Caco-2 (cell line): ENCODE measurements around the gene TOM1. TPM values are rescaled to one million over a fixed set of nuclear protein-coding genes. Genes with fewer than 3 reads are reported as not detected.

Experiments
- BruUV-seq: library from RNA; stranded (reverse); fragments of 400-500 nt; replicated peaks from 2 replicates; lab custom pipeline; 2021; lab: Mats Ljungman, UMichigan
- CTCF ChIA-PET: fragments of 300-600 bp; sonication (Branson Sonifier 250); formaldehyde crosslinking; loops from one replicate; lab custom pipeline; 2022; ENCODE audit warnings: antibody characterized with exemption; lab: Charles Lee
- POLR2A ChIA-PET: fragments of 300-600 bp; sonication (Branson Sonifier 250); formaldehyde crosslinking; loops from one replicate; lab custom pipeline; 2022; ENCODE audit warnings: antibody characterized with exemption; lab: Charles Lee
- DNase-seq, 2 experiments: peaks; one replicate each; pipeline versions ENCODE4 v3.0.0 to v3.0.0-alpha.2; 2020 to 2022
- H3K27me3 ChIP-seq: replicated peaks from 2 replicates; pipeline ENCODE4 v1.6.0; 2011; ENCODE audit warnings: low read length; ENCODE audit not compliant: control insufficient read depth, insufficient read depth
- H3K36me3 ChIP-seq: 2 replicates; pipeline ENCODE4 v1.5.1; 2011; ENCODE audit warnings: low read length; ENCODE audit not compliant: control insufficient read depth, insufficient read depth
- H3K4me1 ChIP-seq: fragments of 250-450 bp; sonication (Bioruptor Pico); 2 replicates; pipeline ENCODE4 v1.5.1; 2020; ENCODE audit warnings: mild to moderate bottlenecking
- H3K4me3 ChIP-seq: 2 replicates; pipeline ENCODE4 v1.5.1; 2011; ENCODE audit warnings: low read depth, mild to moderate bottlenecking, control low read depth, low read length
- H3K9me3 ChIP-seq: fragments of 250-450 bp; sonication (Bioruptor Pico); 2 replicates; pipeline ENCODE4 v1.5.1; 2020; ENCODE audit warnings: mild to moderate bottlenecking, moderate library complexity
- H3K27ac Mint-ChIP-seq: one replicate; pipeline ENCODE4 v1.8.0; 2022; ENCODE audit warnings: mixed read lengths; ENCODE audit not compliant: unreplicated experiment
- H3K27me3 Mint-ChIP-seq: one replicate; pipeline ENCODE4 v1.8.0; 2022; ENCODE audit warnings: mixed read lengths; ENCODE audit not compliant: insufficient read depth, unreplicated experiment
- H3K36me3 Mint-ChIP-seq: one replicate; pipeline ENCODE4 v1.8.0; 2022; ENCODE audit warnings: mild to moderate bottlenecking, mixed read lengths; ENCODE audit not compliant: insufficient read depth, unreplicated experiment
- H3K4me1 Mint-ChIP-seq: one replicate; pipeline ENCODE4 v1.8.0; 2022; ENCODE audit warnings: low read depth, mixed read lengths; ENCODE audit not compliant: unreplicated experiment
- H3K4me3 Mint-ChIP-seq: one replicate; pipeline ENCODE4 v1.8.0; 2022; ENCODE audit warnings: mild to moderate bottlenecking, moderate library complexity, mixed read lengths; ENCODE audit not compliant: unreplicated experiment
- H3K9me3 Mint-ChIP-seq: one replicate; pipeline ENCODE4 v1.8.0; 2022; ENCODE audit warnings: mixed read lengths; ENCODE audit not compliant: unreplicated experiment
- intact Hi-C: fragments of 100-400 bp; cut with micrococcal nuclease; formaldehyde crosslinking; loops from one replicate; pipeline ENCODE4 v1.10.0; 2022; ENCODE audit not compliant: unreplicated experiment
- microRNA-seq: library from miRNA; unstranded; fragments of <30 nt; microRNA quantifications from one replicate; pipeline ENCODE4 v1.2.0, GENCODE V29; 2022
- total RNA-seq: library from RNA; stranded (reverse); gene quantifications from 2 replicates; pipeline ENCODE4 v1.2.3, GENCODE V29; 2022
- TF ChIP-seq, protein P1 (sequence below), 2 experiments: fragments of 200-600 bp in 1 of 2; IDR thresholded peaks; 1 replicate in 1 of 2; 2 replicates in 1 of 2; pipeline versions ENCODE4 v1.5.1 to v1.8.0; 2011 to 2022; ENCODE audit warnings: antibody characterized with exemption in 1 of 2, control low read depth in 1 of 2, inconsistent platforms in 1 of 2, low read depth in 1 of 2, low read length in 1 of 2, mild to moderate bottlenecking in 1 of 2, moderate library complexity in 1 of 2; ENCODE audit not compliant: insufficient read depth in 1 of 2, severe bottlenecking in 1 of 2, unreplicated experiment in 1 of 2

TOM1 gene
- total RNA-seq, 1 experiment from 2014 or later = 47.4 TPM

DNA sequence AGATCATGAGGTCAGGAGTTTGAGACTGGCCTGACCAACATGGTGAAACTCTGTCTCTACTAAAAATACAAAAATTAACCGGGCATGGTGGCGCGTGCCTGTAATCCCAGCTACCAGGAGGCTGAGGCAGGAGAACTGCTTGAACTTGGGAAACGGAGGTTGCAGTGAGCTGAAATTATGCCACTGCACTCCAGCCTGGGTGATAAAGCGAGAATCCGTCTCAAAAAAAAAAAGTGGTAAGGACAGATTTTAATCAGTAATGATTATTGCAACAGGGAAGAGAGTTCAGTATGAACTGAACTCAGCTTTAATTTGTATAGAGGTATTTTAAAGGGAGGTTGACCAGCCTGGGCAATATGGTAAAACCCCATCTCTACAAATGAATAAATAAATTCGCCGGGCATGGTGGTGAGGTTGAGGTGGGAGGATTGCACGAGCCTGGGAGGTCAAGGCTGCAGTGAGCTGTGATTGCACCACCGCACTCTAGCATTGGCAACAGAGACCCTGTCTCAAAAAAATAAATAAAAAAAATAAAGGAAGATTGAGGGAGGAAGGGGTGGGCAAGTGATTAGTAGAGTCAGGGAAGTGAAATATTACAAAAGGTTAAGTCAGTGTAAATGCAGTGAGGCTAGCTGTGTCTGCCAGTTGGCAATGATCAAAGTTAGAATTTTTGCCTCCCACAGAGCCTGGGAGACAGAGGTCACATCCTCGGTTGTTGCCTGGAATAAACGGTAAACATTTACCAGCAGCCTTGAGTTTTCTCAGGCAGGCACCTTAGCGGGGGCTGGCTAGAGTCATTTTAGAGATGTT lies 97.6 kb downstream of the TOM1 start:
- H3K36me3 ChIP-seq = peaks cover 2% of the 10 kb centered on the region
- Mint-ChIP-seq H3K27me3 (no peaks in the 10 kb centered on the region), H3K36me3 (peaks cover 41% of the 10 kb centered on the region), H3K9me3 (no peaks in the 10 kb centered on the region), H3K4me3 (no peak overlapping the region), H3K4me1 (peaks cover 5% of the 10 kb centered on the region), H3K27ac (peak overlapping the region; percentile 69)
- intact Hi-C loops = loop anchor here (5.0 kb wide), 1 partner anchor 45 kb away; no protein-coding TSS in a partner anchor
- ChIA-PET CTCF (interaction anchor here (0.6 kb wide), 1 partner anchor 36 kb away, joined by 3 read pairs; no protein-coding TSS in a partner anchor), POLR2A (interaction anchor here (0.6 to 0.7 kb wide), 2 partner anchors 19 to 424 kb away, joined by 3 to 5 read pairs; no protein-coding TSS in a partner anchor)
- H3K4me1 ChIP-seq = peaks cover 5% of the 10 kb centered on the region
- no TSS peak for BruUV-seq
- H3K27me3 ChIP-seq = no peaks in the 10 kb centered on the region
- peak in 1 of 2 experiments; percentile 36 for DNase-seq
- H3K4me3 ChIP-seq = no peak overlapping the region
- TF ChIP-seq, protein P1, sequence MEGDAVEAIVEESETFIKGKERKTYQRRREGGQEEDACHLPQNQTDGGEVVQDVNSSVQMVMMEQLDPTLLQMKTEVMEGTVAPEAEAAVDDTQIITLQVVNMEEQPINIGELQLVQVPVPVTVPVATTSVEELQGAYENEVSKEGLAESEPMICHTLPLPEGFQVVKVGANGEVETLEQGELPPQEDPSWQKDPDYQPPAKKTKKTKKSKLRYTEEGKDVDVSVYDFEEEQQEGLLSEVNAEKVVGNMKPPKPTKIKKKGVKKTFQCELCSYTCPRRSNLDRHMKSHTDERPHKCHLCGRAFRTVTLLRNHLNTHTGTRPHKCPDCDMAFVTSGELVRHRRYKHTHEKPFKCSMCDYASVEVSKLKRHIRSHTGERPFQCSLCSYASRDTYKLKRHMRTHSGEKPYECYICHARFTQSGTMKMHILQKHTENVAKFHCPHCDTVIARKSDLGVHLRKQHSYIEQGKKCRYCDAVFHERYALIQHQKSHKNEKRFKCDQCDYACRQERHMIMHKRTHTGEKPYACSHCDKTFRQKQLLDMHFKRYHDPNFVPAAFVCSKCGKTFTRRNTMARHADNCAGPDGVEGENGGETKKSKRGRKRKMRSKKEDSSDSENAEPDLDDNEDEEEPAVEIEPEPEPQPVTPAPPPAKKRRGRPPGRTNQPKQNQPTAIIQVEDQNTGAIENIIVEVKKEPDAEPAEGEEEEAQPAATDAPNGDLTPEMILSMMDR (IDR thresholded peaks at IDR 0.05; ENCODE audit: insufficient read depth in 1 of 2, low read depth in 1 of 2, low read length in 1 of 2, severe bottlenecking in 1 of 2, unreplicated experiment in 1 of 2) = no peak
- H3K9me3 ChIP-seq = no peaks in the 10 kb centered on the region

Small RNAs within 50 kb of the gene (microRNA-seq; reads per million reads assigned to microRNA genes)
- 5.8 reads per million, percentile 36 among the genes with 10 or more reads in this experiment for gene MIR3909
- gene MIR6069 = not detected

Other genes with a start within 250 kb of the TOM1 start
- 4.7 and 5.6 TPM in 2 replicates for gene ISX, start 233.7 kb upstream of the TOM1 start, total RNA-seq
- gene HMGXB4, start 42.4 kb upstream of the TOM1 start, total RNA-seq = 22.3 and 22.6 TPM in 2 replicates
- 68.3 and 93.0 TPM in 2 replicates for gene HMOX1, start 81.2 kb downstream of the TOM1 start, total RNA-seq
- 99.6 and 107 TPM in 2 replicates for gene MCM5, start 100.2 kb downstream of the TOM1 start, total RNA-seq
- 0.09 TPM in 1 of 2 replicates, not detected in the other for gene RASD2, start 240.9 kb downstream of the TOM1 start, total RNA-seq